Sigmoid colon (tissue), 7 donors: ENCODE results near the gene ME3. TPM values are rescaled to one million over a fixed set of nuclear protein-coding genes. Genes with fewer than 3 reads are reported as not detected.

ENCODE experiments used
- DNase-seq: peaks from one replicate; pipeline ENCODE4 v3.0.0-alpha.2; 2019
- H3K27ac ChIP-seq, 4 donors: fragments of 200-600 bp; sonication (generic); one replicate each; pipeline ENCODE4 v1.5.1; 2016 to 2019; ENCODE audit warnings: mild to moderate bottlenecking in 1 of 4
- H3K27me3 ChIP-seq, 3 donors: fragments of 200-600 bp; sonication (generic); one replicate each; pipeline ENCODE4 v1.5.1; 2019; ENCODE audit warnings: mild to moderate bottlenecking in 1 of 3
- H3K36me3 ChIP-seq, 4 donors: fragments of 200-600 bp; sonication (generic); one replicate each; pipeline ENCODE4 v1.5.1; 2016 to 2019
- H3K4me1 ChIP-seq, 4 donors: fragments of 200-600 bp; sonication (generic); one replicate each; pipeline ENCODE4 v1.5.1; 2017 to 2019
- H3K4me3 ChIP-seq, 4 donors: fragments of 200-600 bp; sonication (generic); one replicate each; pipeline ENCODE4 v1.5.1; 2017 to 2019; ENCODE audit warnings: mild to moderate bottlenecking in 2 of 4, moderate library complexity in 1 of 4
- H3K9me3 ChIP-seq, 4 donors: fragments of 200-600 bp in 3 of 4; sonication (generic) in 3 of 4; one replicate each; pipeline versions ENCODE4 v1.5.1 to v1.6.1; 2013 to 2019
- CTCF ChIP-seq, 4 experiments: fragments of 450-650 bp in 3 of 4; fragments of 200-600 bp in 1 of 4; IDR thresholded peaks; one replicate each; pipeline ENCODE4 v1.5.1; 2016 to 2019; ENCODE audit warnings: antibody characterized with exemption in 4 of 4, mild to moderate bottlenecking in 3 of 4, moderate library complexity in 2 of 4
- EP300 ChIP-seq, 4 donors: sonication (generic); formaldehyde crosslinking; IDR thresholded peaks; one replicate each; pipeline ENCODE4 v1.6.1; 2017; ENCODE audit warnings: antibody characterized with exemption in 4 of 4
- POLR2A ChIP-seq, 2 donors: fragments of 450-650 bp; IDR thresholded peaks; one replicate each; pipeline ENCODE4 v1.6.1; 2016; ENCODE audit warnings: antibody characterized with exemption in 2 of 2, mild to moderate bottlenecking in 2 of 2, moderate library complexity in 2 of 2
- POLR2AphosphoS5 ChIP-seq, 4 donors: sonication (generic); formaldehyde crosslinking; IDR thresholded peaks; one replicate each; pipeline ENCODE4 v1.6.1; 2017; ENCODE audit warnings: antibody characterized with exemption in 4 of 4
- WGBS, 2 donors: extraction: QIAGEN DNeasy Blood & Tissue Kit; methylation state at CpG; one replicate each; pipeline ENCODE4 v1.1.7; 2013; 5-methylcytosine and 5-hydroxymethylcytosine counted together
- intact Hi-C: fragments of 100-400 bp; cut with DNase I; formaldehyde crosslinking; loops from one replicate; pipeline ENCODE4 v1.15.1; 2023
- polyA plus RNA-seq, 3 donors: library from polyadenylated mRNA; stranded (reverse); fragments of 200-250 nt; gene quantifications; one replicate each; pipeline ENCODE4 v1.2.3, GENCODE V29; 2013
- total RNA-seq, 4 donors: library from RNA; depleted of rRNA; stranded (reverse); fragments of >200 nt; gene quantifications; one replicate each; pipeline ENCODE4 v1.1.0, GENCODE V29; 2016
- donor health status: healthy with polysubstance abuse.
- donor health status: Bipolar disorder and iron deficiency.
- donor health status: healthy.

ME3 gene
- total and polyA plus RNA-seq, 7 donors, result 7.8 to 53.2 (median 25.5) TPM

- Histone ChIP-seq H3K27me3 (no peaks in the 10 kb centered on the region), H3K4me3 (no peak overlapping the region), H3K36me3 (no peaks in the 10 kb centered on the region), H3K9me3 (no peaks in the 10 kb centered on the region), H3K27ac (peak overlapping the region; percentile 27 to 71 (median 57)), H3K4me1 (peaks cover 0 to 64% (median 47%) of the 10 kb centered on the region in 4 donors)
- no peak for DNase-seq
- 89 to 94% methylated on average over 1 of the region's 1 CpG for WGBS, 2 donors
- TF ChIP-seq CTCF (IDR thresholded peaks at IDR 0.05), result no peak
- no peak for TF ChIP-seq POLR2AphosphoS5 (IDR thresholded peaks at IDR 0.05)
- intact Hi-C loops, result no loop called here
Observed at GRCh38 chr11:86696451-86696850, 24.0 kb upstream of the ME3 start.

GRCh38 chr11:86696004-86696403 lies 23.6 kb upstream of the ME3 start:
- peaks cover 0 to 62% (median 45%) of the 10 kb centered on the region in 4 donors for H3K4me1 ChIP-seq
- intact Hi-C loops, result no loop called here
- H3K27ac ChIP-seq, result peak overlapping the region; percentile 27 to 71 (median 57)
- no peak overlapping the region for H3K4me3 ChIP-seq
- no peak for DNase-seq
- no peaks in the 10 kb centered on the region for H3K9me3 ChIP-seq
- no peaks in the 10 kb centered on the region for H3K27me3 ChIP-seq
- no peak for TF ChIP-seq CTCF (IDR thresholded peaks at IDR 0.05)
- no peak for TF ChIP-seq POLR2A (IDR thresholded peaks at IDR 0.05)
- peak in 1 of 4 donors; percentile 52 for TF ChIP-seq EP300 (IDR thresholded peaks at IDR 0.05)
- peak; percentile 12 to 62 (median 50) for TF ChIP-seq POLR2AphosphoS5 (IDR thresholded peaks at IDR 0.05)
- H3K36me3 ChIP-seq, result no peaks in the 10 kb centered on the region
- WGBS, 2 donors, result 75 to 88% methylated on average over 1 of the region's 1 CpG

- Histone ChIP-seq H3K27ac (peak overlapping the region in 3 of 4 donors; percentile 53 to 71 (median 56)), H3K4me1 (peaks cover 0 to 62% (median 45%) of the 10 kb centered on the region in 4 donors), H3K9me3 (no peaks in the 10 kb centered on the region), H3K27me3 (no peaks in the 10 kb centered on the region), H3K4me3 (no peak overlapping the region), H3K36me3 (no peaks in the 10 kb centered on the region)
- no peak for DNase-seq
- TF ChIP-seq POLR2A (IDR thresholded peaks at IDR 0.05), result no peak
- no peak for TF ChIP-seq CTCF (IDR thresholded peaks at IDR 0.05)
- intact Hi-C loops, result no loop called here
Observed at GRCh38 chr11:86695373-86695772, 23.0 kb upstream of the ME3 start.

- TF ChIP-seq POLR2A (IDR thresholded peaks at IDR 0.05) (no peak), EP300 (IDR thresholded peaks at IDR 0.05) (no peak), POLR2AphosphoS5 (IDR thresholded peaks at IDR 0.05) (no peak), CTCF (IDR thresholded peaks at IDR 0.05) (no peak)
- no peak overlapping the region for H3K4me3 ChIP-seq
- peaks cover 0 to 58% (median 46%) of the 10 kb centered on the region in 4 donors for H3K4me1 ChIP-seq
- no peaks in the 10 kb centered on the region for H3K9me3 ChIP-seq
- intact Hi-C loops, result no loop called here
- no peaks in the 10 kb centered on the region for H3K36me3 ChIP-seq
- no peak for DNase-seq
- peak overlapping the region; percentile 2 to 54 (median 32) for H3K27ac ChIP-seq
- 87 to 88% methylated on average over 1 of the region's 1 CpG for WGBS, 2 donors
- H3K27me3 ChIP-seq, result no peaks in the 10 kb centered on the region
Observed at GRCh38 chr11:86693518-86693917, 21.1 kb upstream of the ME3 start.

- TF ChIP-seq EP300 (IDR thresholded peaks at IDR 0.05) (no peak), CTCF (IDR thresholded peaks at IDR 0.05) (no peak), POLR2A (IDR thresholded peaks at IDR 0.05) (no peak), POLR2AphosphoS5 (IDR thresholded peaks at IDR 0.05) (no peak)
- Histone ChIP-seq H3K27me3 (no peaks in the 10 kb centered on the region), H3K9me3 (no peaks in the 10 kb centered on the region), H3K27ac (peak overlapping the region in 1 of 4 donors; percentile 53), H3K4me3 (no peak overlapping the region), H3K4me1 (peaks cover 0 to 66% (median 51%) of the 10 kb centered on the region in 4 donors), H3K36me3 (no peaks in the 10 kb centered on the region)
- no peak for DNase-seq
- intact Hi-C loops, result no loop called here
- 91 to 96% methylated on average over 1 of the region's 1 CpG for WGBS, 2 donors
Observed at GRCh38 chr11:86692746-86693145, 20.3 kb upstream of the ME3 start.
